ENCODE data around the gene COL19A1. TPM values are rescaled to one million over a fixed set of nuclear protein-coding genes. Genes with fewer than 3 reads are reported as not detected.

Gene COL19A1
- total RNA-seq, 4 donors from 2014 or later: 0.09 TPM; not detected in 3

DNA sequence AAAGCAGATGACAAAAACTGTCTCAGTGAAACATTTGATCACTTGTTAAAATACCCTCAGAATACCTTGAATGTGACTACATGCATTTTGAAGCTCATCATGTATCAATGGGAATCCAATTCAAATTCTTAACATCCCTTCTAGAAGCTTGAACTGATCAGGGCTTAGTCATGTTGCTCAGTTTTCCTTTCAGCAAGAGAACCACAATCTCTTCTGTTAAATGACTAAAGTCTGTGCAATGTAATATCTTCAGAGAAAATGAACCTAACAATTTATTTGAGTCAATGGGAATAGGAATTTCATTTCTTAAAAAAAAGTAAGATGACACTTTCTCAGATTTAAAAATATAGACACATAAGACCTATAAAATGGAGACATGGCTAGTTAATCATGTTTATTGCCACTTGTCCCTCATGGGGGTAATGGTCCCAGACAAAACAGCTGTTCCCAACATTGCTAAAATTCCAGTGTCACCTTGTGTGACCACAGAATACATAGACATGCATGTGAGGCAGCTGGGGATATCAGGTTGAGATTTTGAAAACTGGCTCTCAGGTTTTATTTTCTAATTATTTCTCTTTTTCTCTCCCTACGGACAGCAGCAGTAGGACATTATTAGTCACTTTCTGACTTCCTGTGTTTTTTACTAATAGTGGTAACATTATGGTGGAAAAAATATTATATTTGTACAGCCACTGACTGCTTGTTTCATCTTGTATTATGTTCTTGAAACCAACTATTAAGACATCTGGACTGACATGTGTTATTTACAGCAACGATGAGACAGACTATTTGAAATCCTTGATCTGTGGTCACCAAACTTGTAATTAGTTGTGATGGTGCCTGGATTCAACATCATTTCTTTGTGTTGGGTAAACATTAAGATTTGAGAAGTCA lies 244.0 kb downstream of the COL19A1 start:
- DNase-seq (ENCODE audit: low spot score) (no peak), ATAC-seq (ENCODE audit: low FRiP score) (no peak)
- no peak for TF ChIP-seq CTCF (IDR thresholded peaks at IDR 0.05)

GRCh38 chr6:70111737-70112136 lies 245.4 kb downstream of the COL19A1 start:
- ATAC-seq (ENCODE audit: low FRiP score): no peak
- TF ChIP-seq CTCF (IDR thresholded peaks at IDR 0.05): no peak
- no peak for DNase-seq (ENCODE audit: low spot score)

DNA sequence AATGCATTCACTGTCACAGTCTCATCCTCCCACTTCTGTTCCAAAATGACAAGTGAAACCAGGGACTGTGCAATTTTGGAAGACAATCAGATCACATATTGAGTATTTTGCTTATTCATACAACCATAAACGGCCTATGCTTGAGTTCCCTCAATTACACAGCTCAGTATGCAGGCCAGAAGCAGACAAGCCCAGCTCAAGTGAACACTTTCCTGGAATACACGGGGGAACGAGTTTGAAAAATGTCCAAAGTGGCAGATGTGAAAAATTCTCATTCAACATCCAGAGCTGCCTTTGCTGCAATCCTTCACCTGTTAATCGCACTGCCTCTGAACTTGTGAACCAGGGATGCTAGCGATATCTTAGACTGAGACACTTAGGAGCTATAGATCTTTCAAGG lies 246.4 kb downstream of the COL19A1 start:
- ATAC-seq (ENCODE audit: low FRiP score) (no peak), DNase-seq (ENCODE audit: low spot score) (no peak)
- TF ChIP-seq CTCF (IDR thresholded peaks at IDR 0.05): no peak

- TF ChIP-seq CTCF (IDR thresholded peaks at IDR 0.05): no peak
- no peak for DNase-seq (ENCODE audit: low spot score)
- no peak for ATAC-seq (ENCODE audit: low FRiP score)
Observed at GRCh38 chr6:70113171-70113570, 246.8 kb downstream of the COL19A1 start.

- TF ChIP-seq CTCF (IDR thresholded peaks at IDR 0.05): no peak
- no peak for ATAC-seq (ENCODE audit: low FRiP score)
Observed at GRCh38 chr6:70118670-70119069, 252.3 kb downstream of the COL19A1 start.

GRCh38 chr6:70119218-70119835 lies 253.0 kb downstream of the COL19A1 start:
- no peak for TF ChIP-seq CTCF (IDR thresholded peaks at IDR 0.05)
- ATAC-seq (ENCODE audit: low FRiP score): no peak
- DNase-seq (ENCODE audit: low spot score): no peak

More at GRCh38 chr6:70118670-70119069, 252.3 kb downstream of the COL19A1 start:
- DNase-seq (ENCODE audit: low spot score): no peak
